Upper lobe of left lung (tissue), 4 donors: ENCODE measurements around the gene TARP.

Source experiments
- CTCF ChIP-seq, 6 experiments: fragments of 450-650 bp in 4 of 6; fragments of 200-600 bp in 2 of 6; sonication (generic) in 2 of 6; IDR thresholded peaks; one replicate each; pipeline ENCODE4 v1.5.1; 2016 to 2019; ENCODE audit warnings: antibody characterized with exemption in 6 of 6
- POLR2A ChIP-seq, 4 donors: fragments of 450-650 bp; IDR thresholded peaks; one replicate each; pipeline ENCODE4 v1.5.1; 2016 to 2017; ENCODE audit warnings: antibody characterized with exemption in 4 of 4, mild to moderate bottlenecking in 2 of 4
- POLR2AphosphoS5 ChIP-seq, 2 donors: sonication (generic); formaldehyde crosslinking; IDR thresholded peaks; one replicate each; pipeline ENCODE4 v1.5.1; 2017; ENCODE audit warnings: antibody characterized with exemption in 2 of 2

- TF ChIP-seq POLR2AphosphoS5 (IDR thresholded peaks at IDR 0.05): no peak
- no peak for TF ChIP-seq POLR2A (IDR thresholded peaks at IDR 0.05)
- no peak for TF ChIP-seq CTCF (IDR thresholded peaks at IDR 0.05)
Measured at GRCh38 chr7:38294926-38295325, 21.5 kb upstream of the TARP start.
